ENCODE measurements around the gene LAPTM5. TPM values are rescaled to one million over a fixed set of nuclear protein-coding genes. Genes with fewer than 3 reads are reported as not detected.

Gene LAPTM5
- total RNA-seq, 2 donors from 2014 or later, result 44.7 to 68.1 TPM

DNA sequence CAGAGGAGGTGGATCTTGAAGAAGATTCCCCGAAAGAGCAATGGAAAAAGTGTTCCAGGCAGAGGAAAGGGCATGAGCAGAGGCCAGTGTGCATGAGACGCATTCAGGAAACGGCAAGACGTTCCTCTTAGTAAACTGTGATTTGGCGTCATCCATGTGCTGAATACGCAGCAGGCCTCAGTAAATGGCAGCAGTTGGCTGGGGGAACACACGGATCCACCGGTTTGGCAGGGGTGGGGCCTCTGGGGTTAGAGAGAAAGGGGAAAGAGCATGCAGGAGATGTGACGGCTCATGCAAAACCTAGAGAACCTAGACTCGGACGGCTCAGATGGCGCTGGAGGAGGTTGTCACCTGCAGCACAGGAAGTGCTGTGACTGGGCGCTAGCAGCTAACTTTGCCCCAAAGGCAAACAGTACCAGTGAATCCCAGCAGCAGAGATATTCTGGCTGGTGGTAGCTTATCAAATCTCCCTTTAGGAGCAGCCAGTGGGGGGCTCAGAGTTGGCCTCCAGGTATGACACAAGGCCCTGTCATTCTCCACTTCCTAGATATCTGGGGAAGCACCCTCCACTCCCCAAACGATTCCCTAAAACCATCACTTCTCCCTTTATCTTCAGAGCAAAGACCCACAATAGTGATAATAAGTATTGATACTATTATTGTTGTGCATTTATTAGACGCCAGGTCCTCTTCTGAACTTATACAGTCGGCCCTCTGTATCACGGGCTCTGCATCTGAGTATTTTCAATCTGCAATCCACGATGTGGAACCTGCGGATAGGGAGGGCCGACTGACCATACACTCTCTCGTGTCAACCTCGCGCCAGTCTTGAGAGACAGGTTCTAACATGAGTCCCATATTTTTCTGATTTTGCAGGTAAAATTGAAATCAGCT lies 7.6 kb downstream of the LAPTM5 start:
- no peak for DNase-seq

DNA sequence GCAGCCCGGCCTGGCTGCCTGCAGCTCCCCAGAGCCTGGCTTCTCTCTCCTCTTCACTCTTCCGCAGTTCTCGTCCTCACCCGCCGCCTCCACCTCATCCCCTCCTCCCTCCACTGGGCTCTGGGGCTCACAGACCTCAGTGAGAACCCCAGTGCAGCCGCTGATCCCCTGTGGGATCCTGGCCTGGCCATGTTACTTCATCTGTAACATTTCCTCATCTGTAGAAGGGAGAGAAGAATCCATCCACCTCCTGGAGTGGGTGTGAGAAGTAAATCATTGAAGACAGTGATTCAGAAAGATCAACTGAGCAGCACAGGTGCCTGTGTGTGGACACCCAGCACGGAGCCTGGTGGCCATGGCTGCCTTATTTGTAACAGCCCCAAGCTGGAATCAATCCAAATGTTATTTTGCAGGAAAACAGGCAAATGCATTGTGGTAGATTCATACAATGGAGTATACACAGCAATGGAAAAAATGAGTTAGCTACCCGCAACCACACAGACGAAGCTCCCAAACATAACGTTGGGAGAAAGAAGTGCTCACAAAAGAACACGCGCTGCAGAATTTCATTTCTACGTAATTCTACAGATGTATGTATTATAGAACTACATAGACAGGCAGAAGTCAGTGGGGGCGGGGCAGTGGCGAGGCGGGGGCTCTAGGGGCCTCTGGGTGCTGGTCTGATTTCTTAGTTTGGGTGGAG lies 8.7 kb downstream of the LAPTM5 start:
- ATAC-seq (no peak), DNase-seq (no peak)
- intact Hi-C loops (cut with DNase I), result no loop called here

More for the DNA sequence above, 7.6 kb downstream of the LAPTM5 start:
- intact Hi-C loops (cut with DNase I), result no loop called here
- peak in 1 of 2 donors; percentile 20 for ATAC-seq

DNA sequence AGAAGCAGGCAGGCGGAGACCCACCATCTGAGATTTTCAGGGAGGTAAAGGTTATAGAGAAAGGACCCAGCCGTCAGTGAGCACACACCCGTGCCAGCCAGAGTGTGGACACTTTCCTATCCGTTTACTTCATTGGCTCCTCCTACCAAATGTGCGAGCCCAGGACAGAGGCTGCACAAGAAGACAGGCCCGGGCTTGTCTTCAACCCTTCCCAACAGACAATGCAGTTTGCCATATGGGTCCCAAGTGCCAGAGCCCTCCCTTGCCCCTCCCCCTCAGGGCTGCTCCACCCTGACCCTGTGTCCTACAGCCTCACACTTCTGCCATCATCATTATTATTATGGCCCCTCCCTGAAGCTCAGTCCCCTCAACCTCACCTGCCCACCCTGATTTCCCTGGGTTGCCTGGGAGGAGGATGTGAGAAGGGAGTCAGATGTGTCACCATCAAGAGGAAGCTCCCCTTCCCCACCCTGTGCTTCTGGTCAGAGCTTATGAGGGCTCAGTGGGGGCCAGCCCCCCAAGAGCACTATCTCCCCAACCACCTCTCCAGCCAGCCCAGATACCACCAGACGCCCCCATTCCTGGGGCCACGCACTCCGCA lies 9.4 kb downstream of the LAPTM5 start:
- intact Hi-C loops (cut with DNase I), result no loop called here
- no peak for ATAC-seq
- no peak for DNase-seq

DNA sequence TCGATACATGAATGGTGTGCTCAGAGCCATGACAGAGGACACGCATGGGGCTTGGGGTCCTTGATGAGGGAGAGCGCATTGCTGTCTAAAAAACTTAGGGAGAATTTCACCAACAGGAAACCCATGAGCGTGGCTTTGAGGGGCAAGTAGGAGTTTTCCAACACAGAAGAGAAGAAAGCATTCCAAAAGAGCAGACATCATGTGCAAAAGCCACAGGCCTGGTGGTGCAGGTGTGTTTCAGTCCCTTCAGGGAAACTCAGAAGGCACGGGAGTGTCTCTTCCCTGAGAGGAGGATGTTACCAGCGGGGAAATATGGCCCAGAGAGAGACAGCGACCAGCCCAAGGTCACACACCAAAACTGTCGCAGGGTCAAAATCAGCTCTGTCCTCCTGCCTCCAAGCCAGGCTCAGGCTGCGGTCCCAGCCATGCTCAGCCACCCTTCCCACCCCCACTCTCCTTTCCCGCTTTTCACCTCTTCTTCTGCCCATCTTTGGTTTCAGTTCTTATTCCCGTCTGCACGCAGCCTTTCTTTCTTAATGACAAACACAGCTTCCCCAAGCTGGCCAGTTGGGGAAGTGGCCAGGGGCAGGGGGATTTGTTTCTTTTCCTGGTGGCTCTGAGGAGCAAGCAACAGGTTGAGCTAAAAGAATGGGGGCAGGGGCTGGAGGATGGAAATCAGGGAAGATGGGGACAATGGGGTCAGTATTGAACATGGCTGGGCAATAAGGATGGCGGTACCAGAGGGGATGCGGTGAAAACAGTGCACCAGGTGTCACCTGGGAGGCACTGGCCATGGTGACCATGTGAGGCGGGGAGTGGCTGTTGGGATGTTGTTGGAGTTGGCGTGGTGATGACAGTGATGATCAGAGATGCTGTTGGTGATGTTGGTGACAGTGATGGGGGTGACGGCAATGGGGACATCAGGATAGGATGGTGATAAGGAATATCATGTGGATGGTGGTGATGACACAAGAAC lies 10.3 kb downstream of the LAPTM5 start:
- DNase-seq, result no peak

DNA sequence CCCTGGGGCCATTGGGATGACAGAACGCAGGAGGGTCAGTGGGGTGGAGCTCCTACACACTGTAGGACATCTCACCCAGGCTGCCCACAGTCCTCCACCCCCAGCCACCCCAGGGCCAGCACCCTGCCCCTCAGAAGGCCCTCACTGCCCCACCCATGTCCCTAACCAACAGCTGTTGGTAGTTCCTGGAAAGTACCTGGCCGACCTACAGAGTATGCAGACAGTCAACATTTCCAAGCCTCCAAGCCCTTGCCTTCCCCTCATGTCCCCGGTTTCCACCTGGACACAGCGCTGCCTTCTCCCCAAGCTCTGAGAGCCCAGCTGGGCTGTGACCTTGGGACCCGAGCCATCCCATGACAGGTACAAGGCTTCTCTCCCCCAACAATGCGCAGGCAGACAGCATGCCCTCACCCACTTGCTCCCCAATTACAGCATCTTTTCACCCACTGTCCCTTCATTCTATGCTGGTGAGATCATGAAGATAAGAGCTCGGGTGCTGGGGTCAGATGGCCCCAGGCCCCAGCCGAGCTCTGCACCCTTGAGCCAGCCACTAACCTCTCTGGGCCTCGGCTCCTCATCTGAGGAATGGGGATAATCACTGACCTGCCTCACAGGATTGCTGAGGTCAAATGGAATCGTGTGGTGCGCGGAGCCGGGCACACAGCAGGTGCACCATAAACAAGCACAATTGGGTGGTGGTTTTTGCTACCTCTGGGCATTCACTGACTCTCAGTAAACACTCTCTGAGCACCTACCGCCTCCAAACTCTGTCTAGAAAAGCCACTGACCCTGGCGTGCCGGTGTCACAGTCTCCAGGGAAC lies 11.2 kb downstream of the LAPTM5 start:
- no peak for DNase-seq
- intact Hi-C loops (cut with DNase I), result no loop called here
- no peak for ATAC-seq

More for the DNA sequence above, 10.3 kb downstream of the LAPTM5 start:
- intact Hi-C loops (cut with DNase I), result no loop called here
- no peak for ATAC-seq

DNA sequence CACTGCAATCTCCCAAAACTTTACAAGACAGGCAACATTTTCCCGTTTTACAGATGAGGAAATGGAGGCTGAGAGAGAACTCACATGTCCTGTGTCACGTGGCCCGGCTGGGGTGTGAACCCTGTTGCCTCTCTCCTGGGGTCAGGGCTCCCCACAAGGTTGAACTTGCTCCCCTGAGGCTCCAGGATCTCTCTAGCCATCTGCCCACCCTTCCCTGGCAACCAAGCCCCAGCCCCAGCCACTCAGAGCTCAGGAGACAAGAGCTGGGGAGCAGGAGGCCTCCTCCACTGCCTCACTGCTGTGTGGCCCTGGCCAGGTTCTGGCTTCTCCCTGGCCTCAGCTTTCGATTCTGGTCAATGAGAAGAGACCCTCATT lies 11.8 kb downstream of the LAPTM5 start:
- no peak for ATAC-seq
- intact Hi-C loops (cut with DNase I), result no loop called here
- no peak for DNase-seq

DNA sequence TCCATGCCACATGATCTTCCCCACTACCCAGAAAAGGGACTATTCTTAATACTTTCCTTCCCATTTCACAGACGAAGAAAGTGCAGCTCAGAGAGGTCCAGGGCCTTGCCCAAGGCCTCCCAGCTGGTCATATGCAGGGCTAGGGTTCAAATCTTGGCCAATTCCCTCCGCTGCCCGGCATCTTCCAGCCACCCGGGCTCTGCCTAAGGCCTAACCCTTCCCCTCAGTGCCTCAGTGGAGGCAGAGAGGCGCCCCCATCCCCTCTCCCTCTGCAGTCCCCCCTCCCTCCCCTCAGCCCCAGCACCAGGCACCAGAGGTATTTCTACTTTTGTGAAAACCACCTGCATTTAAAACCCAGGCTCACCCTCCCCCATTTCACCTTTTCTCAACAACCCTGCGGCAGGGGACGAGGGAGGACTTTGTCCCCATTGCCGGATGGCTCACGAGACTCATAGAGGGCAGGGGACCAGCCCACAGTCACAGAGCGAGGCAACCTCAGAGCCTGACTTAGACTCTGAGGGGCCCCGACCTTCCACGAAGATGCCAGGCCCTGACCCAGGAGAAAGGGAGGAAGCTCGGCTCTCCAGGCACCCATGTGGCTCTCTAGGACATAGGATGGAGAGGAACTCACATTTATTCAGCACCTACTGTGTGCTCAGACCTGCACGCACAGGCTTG lies 12.3 kb downstream of the LAPTM5 start:
- intact Hi-C loops (cut with DNase I), result no loop called here
- ATAC-seq (no peak), DNase-seq (no peak)

DNA sequence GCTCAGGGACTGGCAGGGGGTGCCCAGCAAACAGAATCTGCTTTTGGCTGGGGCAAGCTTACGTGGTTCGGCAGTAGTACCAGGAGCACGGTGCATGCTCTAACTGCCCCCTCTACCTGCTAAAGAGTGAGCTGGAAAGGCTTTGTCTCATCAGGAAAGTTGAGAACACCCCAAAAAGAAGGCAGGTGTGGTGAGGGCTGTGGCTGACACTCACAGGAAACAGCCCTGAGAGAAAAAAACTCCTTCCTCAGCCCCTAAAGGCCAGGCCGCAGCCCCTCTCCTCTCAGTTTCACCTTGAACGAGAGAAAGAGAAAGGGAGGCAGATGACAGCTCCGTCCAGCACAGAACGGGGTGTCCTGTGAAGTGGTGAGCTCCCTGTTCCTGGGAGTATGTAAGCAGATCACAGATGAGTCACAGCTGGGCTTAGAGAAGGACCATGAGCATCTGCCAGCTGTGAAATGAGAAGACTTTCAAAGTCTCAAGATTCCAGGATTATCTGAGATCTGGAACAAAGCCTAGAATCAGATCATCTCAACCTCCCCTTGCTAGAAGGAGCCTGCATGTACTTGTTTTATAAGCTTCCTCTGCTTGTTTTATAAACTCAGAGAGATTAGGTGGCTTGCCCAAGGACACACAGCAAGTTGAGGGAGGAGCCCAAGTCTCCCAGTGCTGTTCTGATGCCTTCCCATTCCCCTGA lies 13.4 kb downstream of the LAPTM5 start:
- ATAC-seq, result no peak
- intact Hi-C loops (cut with DNase I), result no loop called here
- DNase-seq, result no peak

DNA sequence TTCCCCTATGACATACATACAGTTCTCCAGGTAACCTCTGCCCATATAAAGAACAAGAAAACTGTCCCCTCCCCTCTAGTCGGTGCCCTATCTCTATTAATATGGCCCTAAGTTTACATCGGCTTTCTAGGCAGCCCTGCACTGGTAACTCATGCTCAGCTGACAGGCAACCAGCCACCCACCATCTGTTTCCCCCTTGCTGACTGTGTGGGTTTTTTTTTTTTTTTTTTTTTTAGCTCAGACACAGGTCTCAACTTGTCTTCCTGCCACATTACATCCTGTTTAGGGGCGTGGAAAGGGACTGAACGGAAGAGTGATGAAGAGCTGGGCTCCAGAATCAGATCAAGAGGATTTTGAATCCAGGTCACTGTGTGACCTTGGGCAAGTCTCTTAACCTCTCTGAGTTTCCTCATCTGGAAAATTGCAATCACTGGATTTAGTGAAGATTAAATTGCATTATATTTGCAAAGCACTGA lies 14.0 kb downstream of the LAPTM5 start:
- no peak for DNase-seq
- intact Hi-C loops (cut with DNase I), result no loop called here
- ATAC-seq, result peak; percentile 34 to 54

DNA sequence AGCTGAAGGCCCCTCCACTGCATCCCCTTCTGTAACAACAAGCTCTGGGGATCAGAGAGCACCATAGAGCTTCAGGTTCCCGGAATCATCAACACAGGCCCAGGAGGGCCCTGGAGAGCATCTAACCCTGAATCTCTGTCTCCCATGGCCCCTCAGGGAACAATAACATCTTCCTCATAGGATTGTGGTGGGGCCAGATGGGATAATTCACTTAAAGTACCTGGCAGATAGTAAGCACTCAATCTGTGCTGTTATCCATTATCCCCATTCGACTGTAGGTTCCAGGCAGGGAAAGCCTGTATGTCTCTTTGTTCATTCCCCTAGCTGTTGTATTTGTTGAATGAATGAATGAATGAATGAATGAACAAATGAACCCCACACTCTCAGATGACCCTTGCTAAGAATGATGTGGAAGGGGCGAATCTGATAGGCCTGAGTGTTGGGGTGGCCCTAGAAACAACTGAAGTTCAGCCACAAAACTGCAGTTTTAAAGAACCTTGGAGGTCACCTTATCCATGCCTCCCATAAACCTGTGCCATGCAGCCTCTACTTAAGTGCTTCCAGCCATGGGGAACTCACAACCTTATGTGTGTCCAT lies 14.5 kb downstream of the LAPTM5 start:
- DNase-seq, result no peak
- no peak for ATAC-seq
- intact Hi-C loops (cut with DNase I), result no loop called here

DNA sequence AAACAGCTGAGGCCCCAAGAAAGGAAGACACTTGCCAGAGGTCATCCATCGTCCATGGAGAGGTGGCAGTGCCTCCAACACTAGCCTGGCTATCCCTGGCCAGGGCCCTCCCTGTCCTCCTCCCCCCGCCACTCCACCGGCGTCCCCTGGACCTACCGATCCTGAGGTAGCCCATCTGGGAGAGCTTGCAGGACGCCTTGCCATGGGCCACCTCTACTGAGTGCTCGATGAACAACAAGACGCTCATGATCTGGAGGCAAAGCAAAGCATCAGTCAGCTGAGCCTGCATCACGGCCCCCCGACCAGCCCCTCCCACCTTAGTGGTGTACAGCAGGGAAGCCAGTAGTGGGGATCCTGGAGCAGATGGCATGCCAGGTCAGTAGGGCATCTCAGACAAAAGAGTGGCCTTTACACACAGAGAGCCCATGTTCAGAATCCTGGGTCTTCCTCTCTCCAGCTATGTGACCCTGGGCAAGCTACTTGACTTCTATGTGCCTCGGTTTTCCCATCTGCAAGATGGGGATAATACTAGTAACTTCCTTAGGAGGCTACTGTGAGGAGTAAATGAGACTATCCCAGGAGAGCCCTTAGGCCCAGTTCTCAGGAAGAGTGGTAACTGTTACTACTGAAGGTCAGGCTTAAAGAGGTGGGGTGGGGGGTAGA lies 15.1 kb downstream of the LAPTM5 start:
- no peak for ATAC-seq
- intact Hi-C loops (cut with DNase I), result no loop called here
- no peak for DNase-seq

DNA sequence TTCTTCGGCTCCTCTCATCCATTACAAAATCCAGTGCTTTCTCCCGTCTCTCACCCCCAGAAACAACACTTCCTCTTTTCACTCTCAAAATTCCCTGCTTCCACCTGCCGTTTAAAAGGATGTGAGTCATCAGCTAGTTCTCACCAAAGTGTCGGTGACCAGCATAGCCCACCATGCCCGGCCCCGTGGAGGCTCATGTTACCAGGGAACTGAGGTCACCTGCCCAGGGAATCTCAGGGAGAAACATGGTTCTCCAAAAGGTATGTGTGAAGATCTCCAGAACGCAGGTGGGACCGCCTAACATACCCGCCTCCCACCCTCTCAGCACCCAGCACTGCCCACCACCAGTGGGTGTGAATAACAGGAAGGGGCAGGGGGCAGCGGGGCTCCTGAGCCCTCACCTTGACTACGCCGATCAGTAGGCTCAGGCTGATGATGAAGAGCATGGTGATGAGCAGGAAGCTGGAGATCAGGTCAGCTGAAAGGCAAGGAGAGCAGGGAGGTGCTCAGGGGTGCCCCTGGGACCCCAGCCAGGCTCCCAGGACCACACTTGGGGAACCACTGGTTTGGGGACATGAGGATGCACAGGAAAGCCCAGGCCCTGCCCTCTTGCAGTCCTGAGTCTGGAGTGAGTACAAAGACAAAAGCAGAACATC lies 16.2 kb downstream of the LAPTM5 start:
- ATAC-seq, result no peak
- intact Hi-C loops (cut with DNase I), result no loop called here
- DNase-seq, result no peak

DNA sequence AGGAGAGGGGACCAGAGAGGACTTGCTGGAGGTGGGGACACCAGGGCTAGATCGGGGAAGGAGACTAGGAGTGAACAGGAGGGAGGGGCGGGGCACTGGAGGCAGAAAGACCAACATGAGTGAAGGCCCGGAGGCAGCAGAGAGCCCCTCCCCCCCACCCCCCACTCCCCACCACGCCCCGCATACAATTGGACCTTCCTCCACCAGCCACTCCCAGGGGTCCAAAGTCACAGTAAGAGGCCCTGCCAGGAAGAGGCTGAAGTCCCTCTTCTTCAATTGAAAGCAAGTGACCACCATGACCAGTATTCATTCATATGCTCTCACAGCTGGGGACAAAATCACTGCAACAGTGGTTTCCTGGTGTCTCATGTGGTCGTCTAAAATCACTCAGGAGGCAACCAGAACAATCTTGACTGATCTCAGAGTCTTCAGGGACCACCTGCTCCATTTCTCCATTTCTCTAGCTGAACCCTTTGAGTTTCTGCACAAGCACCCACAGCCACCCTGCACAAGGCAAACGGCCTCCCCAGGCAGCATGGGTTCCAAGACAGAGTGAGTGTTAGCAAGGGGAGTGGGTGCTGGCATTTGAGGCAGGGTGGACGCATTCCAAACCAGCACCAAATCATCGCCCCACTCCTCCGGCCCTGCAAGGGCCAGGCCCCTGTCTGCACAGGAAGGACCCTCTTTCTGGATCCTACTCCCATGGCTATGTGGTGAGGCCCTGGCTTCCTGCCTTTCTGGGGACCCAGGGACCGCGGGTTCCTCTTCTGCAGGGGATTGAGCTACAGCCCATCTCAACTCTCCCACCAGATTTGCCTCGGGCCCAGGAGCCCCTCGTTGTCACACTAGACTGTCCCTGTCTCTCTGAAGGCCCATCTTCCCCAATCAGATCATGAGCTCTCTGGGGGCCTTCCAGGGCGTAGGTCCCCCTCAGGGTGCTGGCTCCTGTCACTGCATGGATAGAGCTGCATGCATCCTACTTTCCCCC lies 17.0 kb downstream of the LAPTM5 start:
- ATAC-seq (no peak), DNase-seq (no peak)
- intact Hi-C loops (cut with DNase I), result no loop called here

DNA sequence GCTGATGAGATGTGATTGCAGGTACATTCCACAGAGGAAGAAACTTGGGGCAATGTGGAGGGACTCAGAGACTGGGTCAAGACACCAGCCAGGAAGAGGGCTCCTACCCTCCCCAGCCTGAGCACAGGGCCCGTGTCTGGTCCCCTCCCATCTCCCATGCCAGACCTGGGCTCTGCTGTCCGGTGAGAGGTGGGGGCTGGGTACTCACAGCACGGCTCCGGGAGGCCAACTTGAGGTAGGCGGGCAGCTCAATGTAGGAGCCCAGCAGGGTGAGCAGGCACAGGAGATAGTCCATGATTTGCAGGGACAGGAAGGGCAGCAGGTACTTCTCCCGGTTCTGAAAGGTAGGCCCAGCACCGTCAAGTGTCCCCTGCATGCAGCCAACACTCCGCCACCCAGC lies 18.0 kb downstream of the LAPTM5 start:
- no peak for ATAC-seq
- no peak for DNase-seq
- intact Hi-C loops (cut with DNase I), result no loop called here

Measured in left cardiac atrium (tissue), 4 donors.